ENCODE results near the gene CDCA7. TPM values are rescaled to one million over a fixed set of nuclear protein-coding genes. Genes with fewer than 3 reads are reported as not detected.
"Not testable (repeated sequence)": the region's sequence is repeated elsewhere in the genome, so short reads cannot be mapped to it uniquely, and the experiment has no call there.

CDCA7 gene
- total RNA-seq: 10 to 100 TPM; 65.2 to 66.6 TPM

- Mint-ChIP-seq H3K36me3 (ENCODE audit: low read depth) (peaks cover 19% of the 10 kb centered on the region), H3K4me1 (peaks cover 53% of the 10 kb centered on the region), H3K9me3 (peaks cover 2% of the 10 kb centered on the region), H3K4me3 (peak within 1 kb of the TSS; percentile 80), H3K27me3 (peaks cover 32% of the 10 kb centered on the region), H3K27ac (peak within 1 kb of the TSS; percentile 82)
- ChIA-PET CTCF (interaction anchor here (0.9 kb wide), 1 partner anchor 145 kb away, joined by 3 read pairs; no protein-coding TSS in a partner anchor), POLR2A (interaction anchor here (0.8 to 1.2 kb wide), 8 partner anchors 15 to 896 kb away, joined by 3 to 6 read pairs (median 3); partner anchors contain the start of gene PDK1)
- DNase-seq: peak; percentile 77
These were observed at the start of gene CDCA7 for GRCh38 chr2:173354582-173355131. CDCA7 (plus strand) TSS chr2:173354872; CDS start chr2:173354964, 92 bp downstream.

- ChIA-PET CTCF (no interaction called here), POLR2A (no interaction called here)
- Mint-ChIP-seq H3K36me3 (ENCODE audit: low read depth) (no peaks in the 10 kb centered on the region), H3K4me1 (no peaks in the 10 kb centered on the region), H3K9me3 (peaks cover 8% of the 10 kb centered on the region), H3K27me3 (no peaks in the 10 kb centered on the region), H3K27ac (no peak overlapping the region), H3K4me3 (no peak overlapping the region)
- no peak for DNase-seq
These were observed 49.4 kb upstream of the CDCA7 start for GRCh38 chr2:173305303-173305702.

- Mint-ChIP-seq H3K4me1 (no peaks in the 10 kb centered on the region), H3K4me3 (no peak overlapping the region), H3K36me3 (ENCODE audit: low read depth) (no peaks in the 10 kb centered on the region), H3K9me3 (peaks cover 4% of the 10 kb centered on the region), H3K27me3 (no peaks in the 10 kb centered on the region), H3K27ac (no peak overlapping the region)
- DNase-seq: no peak
- ChIA-PET CTCF (no interaction called here), POLR2A (interaction anchor here (1.1 kb wide), 1 partner anchor 47 kb away, joined by 6 read pairs; the partner anchor contains the start of gene CDCA7)
These were observed 47.4 kb upstream of the CDCA7 start for GRCh38 chr2:173307293-173307692.

- POLR2A ChIA-PET; DNase-seq; CTCF ChIA-PET; H3K27ac Mint-ChIP-seq; H3K4me1 Mint-ChIP-seq; H3K4me3 Mint-ChIP-seq; H3K27me3 Mint-ChIP-seq; H3K9me3 Mint-ChIP-seq; H3K36me3 Mint-ChIP-seq (ENCODE audit: low read depth): not testable (repeated sequence)
These were observed 45.3 kb upstream of the CDCA7 start for GRCh38 chr2:173309370-173309769.

DNA sequence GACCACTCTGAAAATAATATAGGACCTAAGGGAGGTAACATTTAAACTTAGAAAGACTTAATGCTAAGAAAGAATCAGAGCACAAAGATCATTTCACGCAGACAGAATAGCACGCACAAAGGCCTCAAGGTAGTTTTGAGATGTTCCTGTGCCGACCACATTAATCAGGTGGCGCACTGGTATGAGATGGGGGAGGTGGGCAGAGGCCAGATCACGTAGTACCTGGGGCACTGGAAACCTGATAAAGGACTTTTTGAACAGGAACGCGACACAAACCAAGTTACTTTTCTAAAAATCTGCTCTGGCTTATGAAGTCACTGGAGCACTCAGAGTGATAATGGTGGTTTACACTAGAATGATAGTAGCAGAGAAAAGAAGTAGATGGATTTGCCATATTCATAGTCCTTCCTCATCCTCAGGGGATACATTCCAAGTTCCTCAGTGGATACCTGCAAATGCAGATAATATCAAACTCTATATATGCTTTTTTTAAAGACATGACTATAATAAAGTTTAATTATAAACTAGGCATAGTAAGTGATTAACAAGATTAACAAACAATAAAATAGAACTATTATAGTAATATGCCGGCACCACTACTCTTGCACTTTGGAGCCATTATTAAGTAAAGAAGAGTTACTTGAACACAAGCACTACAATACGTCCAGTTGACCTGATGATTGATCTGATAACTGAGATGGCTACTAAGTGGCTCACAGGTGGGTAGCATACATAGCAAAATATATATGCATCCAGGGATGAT, 42.6 kb upstream of the CDCA7 start:
- ChIA-PET POLR2A (no interaction called here), CTCF (no interaction called here)
- no peak for DNase-seq
- Mint-ChIP-seq H3K4me1 (no peaks in the 10 kb centered on the region), H3K27ac (no peak overlapping the region), H3K9me3 (no peaks in the 10 kb centered on the region), H3K36me3 (ENCODE audit: low read depth) (no peaks in the 10 kb centered on the region), H3K27me3 (peaks cover 5% of the 10 kb centered on the region), H3K4me3 (no peak overlapping the region)

- DNase-seq: no peak
- no peaks in the 10 kb centered on the region for H3K36me3 Mint-ChIP-seq (ENCODE audit: low read depth)
- H3K4me1 Mint-ChIP-seq: no peaks in the 10 kb centered on the region
- CTCF ChIA-PET: no interaction called here
- H3K4me3 Mint-ChIP-seq: no peak overlapping the region
- peaks cover 36% of the 10 kb centered on the region for H3K27me3 Mint-ChIP-seq
- no peak overlapping the region for H3K27ac Mint-ChIP-seq
- peaks cover 5% of the 10 kb centered on the region for H3K9me3 Mint-ChIP-seq
- POLR2A ChIA-PET: no interaction called here
These were observed 31.3 kb upstream of the CDCA7 start for GRCh38 chr2:173323371-173323770.

DNA sequence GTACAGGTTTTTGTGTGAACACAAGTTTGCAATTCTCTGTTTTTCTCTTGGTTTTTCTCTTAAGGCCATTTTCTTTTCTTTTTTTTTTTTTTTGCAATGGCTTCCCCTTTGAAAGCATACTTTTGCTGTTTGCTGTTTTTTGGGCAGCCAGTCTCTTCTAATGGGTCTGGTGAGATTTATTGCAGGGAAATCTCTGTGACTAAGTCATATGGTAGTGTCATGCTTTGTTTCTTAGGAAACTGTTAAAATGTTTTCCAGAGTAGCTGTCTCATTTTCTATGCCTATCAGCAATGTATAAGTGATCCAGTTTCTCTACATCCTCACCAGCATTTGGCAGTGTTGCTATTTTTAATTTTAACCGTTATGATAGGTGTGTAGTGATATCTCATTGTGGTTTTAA, 27.9 kb upstream of the CDCA7 start:
- DNase-seq: no peak
- CTCF ChIA-PET: interaction anchor here (0.7 kb wide), 1 partner anchor 1010 kb away, joined by 3 read pairs; no protein-coding TSS in a partner anchor
- H3K4me1 Mint-ChIP-seq: no peaks in the 10 kb centered on the region
- POLR2A ChIA-PET: no interaction called here
- peaks cover 34% of the 10 kb centered on the region for H3K27me3 Mint-ChIP-seq
- no peak overlapping the region for H3K4me3 Mint-ChIP-seq
- no peak overlapping the region for H3K27ac Mint-ChIP-seq
- peaks cover 8% of the 10 kb centered on the region for H3K9me3 Mint-ChIP-seq
- H3K36me3 Mint-ChIP-seq (ENCODE audit: low read depth): no peaks in the 10 kb centered on the region

- Mint-ChIP-seq H3K27ac (no peak overlapping the region), H3K4me3 (no peak overlapping the region), H3K27me3 (peaks cover 29% of the 10 kb centered on the region), H3K36me3 (ENCODE audit: low read depth) (no peaks in the 10 kb centered on the region), H3K9me3 (peaks cover 8% of the 10 kb centered on the region), H3K4me1 (no peaks in the 10 kb centered on the region)
- DNase-seq: no peak
- POLR2A ChIA-PET: no interaction called here
- CTCF ChIA-PET: no interaction called here
These were observed 27.3 kb upstream of the CDCA7 start for GRCh38 chr2:173327421-173327820.

DNA sequence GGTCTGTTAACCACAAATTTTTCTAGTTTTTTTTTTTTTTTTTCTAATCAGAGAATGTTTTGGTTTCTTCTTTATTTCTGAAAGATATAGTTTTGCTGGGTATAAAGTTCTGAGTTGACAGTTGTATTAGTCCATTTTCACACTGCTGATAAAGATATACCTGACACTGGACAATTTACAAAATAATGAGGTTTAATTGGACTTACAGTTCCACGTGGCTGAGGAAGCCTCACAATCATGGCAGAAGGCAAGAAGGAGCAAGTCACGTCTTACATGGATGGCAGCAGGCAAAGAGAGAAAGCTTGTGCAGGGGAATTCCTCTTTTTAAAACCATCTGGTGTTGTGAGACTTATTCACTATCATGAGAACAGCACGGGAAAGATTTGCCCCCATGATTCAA, 21.7 kb upstream of the CDCA7 start:
- peaks cover 31% of the 10 kb centered on the region for H3K27me3 Mint-ChIP-seq
- H3K4me1 Mint-ChIP-seq; DNase-seq; H3K36me3 Mint-ChIP-seq (ENCODE audit: low read depth); POLR2A ChIA-PET; H3K4me3 Mint-ChIP-seq; H3K27ac Mint-ChIP-seq: not testable (repeated sequence)
- H3K9me3 Mint-ChIP-seq: peaks cover 12% of the 10 kb centered on the region
- CTCF ChIA-PET: interaction anchor here (0.6 kb wide), 1 partner anchor 767 kb away, joined by 3 read pairs; no protein-coding TSS in a partner anchor

DNA sequence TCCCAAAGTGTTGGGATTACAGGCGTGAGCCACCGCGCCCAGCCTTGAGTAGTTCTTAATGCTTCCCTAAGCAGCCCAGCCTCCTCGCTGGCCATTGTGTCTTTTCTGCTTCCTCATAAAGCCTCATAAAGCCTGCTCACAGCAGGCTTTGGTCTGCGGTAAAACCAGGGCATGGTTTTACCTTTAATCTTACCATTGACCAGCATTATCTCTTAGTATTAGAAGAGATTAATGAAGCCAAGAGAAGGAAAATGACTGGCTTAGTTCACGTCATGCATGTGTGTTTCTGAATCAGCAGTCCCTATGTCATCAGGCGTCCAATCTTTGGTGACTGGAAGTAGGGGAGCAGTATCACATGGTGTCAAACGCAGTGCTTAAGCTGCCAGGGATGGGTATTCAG, 14.9 kb upstream of the CDCA7 start:
- Mint-ChIP-seq H3K36me3 (ENCODE audit: low read depth) (no peaks in the 10 kb centered on the region), H3K27me3 (peaks cover 18% of the 10 kb centered on the region), H3K27ac (no peak overlapping the region), H3K9me3 (peaks cover 4% of the 10 kb centered on the region), H3K4me1 (no peaks in the 10 kb centered on the region), H3K4me3 (no peak overlapping the region)
- CTCF ChIA-PET: no interaction called here
- POLR2A ChIA-PET: interaction anchor here (0.9 kb wide), 1 partner anchor 15 kb away, joined by 3 read pairs; the partner anchor contains the start of gene CDCA7
- DNase-seq: no peak

- H3K36me3 Mint-ChIP-seq (ENCODE audit: low read depth): peaks cover 3% of the 10 kb centered on the region
- peaks cover 6% of the 10 kb centered on the region for H3K27me3 Mint-ChIP-seq
- POLR2A ChIA-PET: no interaction called here
- no peaks in the 10 kb centered on the region for H3K4me1 Mint-ChIP-seq
- no peak overlapping the region for H3K4me3 Mint-ChIP-seq
- no peak overlapping the region for H3K27ac Mint-ChIP-seq
- no peak for DNase-seq
- CTCF ChIA-PET: no interaction called here
- peaks cover 17% of the 10 kb centered on the region for H3K9me3 Mint-ChIP-seq
These were observed 10.8 kb upstream of the CDCA7 start for GRCh38 chr2:173343921-173344320.

GRCh38 chr2:173346035-173346434, 8.6 kb upstream of the CDCA7 start:
- POLR2A ChIA-PET: interaction anchor here (1.6 kb wide), 1 partner anchor 10 kb away, joined by 5 read pairs; no protein-coding TSS in a partner anchor
- CTCF ChIA-PET: no interaction called here
- Mint-ChIP-seq H3K27me3 (peaks cover 21% of the 10 kb centered on the region), H3K4me3 (no peak overlapping the region), H3K4me1 (no peaks in the 10 kb centered on the region), H3K27ac (no peak overlapping the region), H3K9me3 (peaks cover 19% of the 10 kb centered on the region), H3K36me3 (ENCODE audit: low read depth) (peaks cover 3% of the 10 kb centered on the region)
- no peak for DNase-seq

GRCh38 chr2:173347305-173348168, 7.1 kb upstream of the CDCA7 start:
- H3K4me1 Mint-ChIP-seq: peaks cover 3% of the 10 kb centered on the region
- POLR2A ChIA-PET: no interaction called here

More at GRCh38 chr2:173347305-173348168, 7.1 kb upstream of the CDCA7 start:
- no peak for DNase-seq
- CTCF ChIA-PET: no interaction called here
- Mint-ChIP-seq H3K9me3 (peaks cover 16% of the 10 kb centered on the region), H3K36me3 (ENCODE audit: low read depth) (peaks cover 3% of the 10 kb centered on the region), H3K4me3 (no peak overlapping the region), H3K27me3 (peaks cover 30% of the 10 kb centered on the region), H3K27ac (no peak overlapping the region)
